Right lobe of liver (tissue), 6 donors: ENCODE measurements around the gene PHC1. TPM values are rescaled to one million over a fixed set of nuclear protein-coding genes. Genes with fewer than 3 reads are reported as not detected.

Experiments
- ATAC-seq, 4 donors: fragments of 200-7000 bp; cut with Tn5 transposase; one replicate each; pipeline ENCODE4 v1.9.1; 2020; ENCODE audit warnings: mild to moderate bottlenecking in 4 of 4, moderate library complexity in 4 of 4
- DNase-seq, 3 donors: peaks; one replicate each; pipeline ENCODE4 v3.0.0-alpha.2; 2020
- H3K27ac ChIP-seq, 3 donors: fragments of 200-600 bp; one replicate each; pipeline ENCODE4 v1.8.0; 2022
- H3K27me3 ChIP-seq, 2 donors: fragments of 200-600 bp; one replicate each; pipeline ENCODE4 v1.8.0; 2022
- H3K36me3 ChIP-seq, 4 donors: fragments of 200-600 bp; sonication (generic) in 1 of 4; one replicate each; pipeline versions ENCODE4 v1.5.1 to v1.8.0; 2017 to 2022; ENCODE audit warnings: control low read depth in 1 of 4
- H3K4me1 ChIP-seq, 4 donors: fragments of 200-600 bp; sonication (generic) in 1 of 4; one replicate each; pipeline versions ENCODE4 v1.5.1 to v1.8.0; 2017 to 2022; ENCODE audit warnings: control low read depth in 1 of 4
- H3K4me3 ChIP-seq, 3 donors: fragments of 200-600 bp; one replicate each; pipeline ENCODE4 v1.8.0; 2022
- H3K9me3 ChIP-seq, 4 donors: fragments of 200-600 bp; sonication (generic) in 1 of 4; one replicate each; pipeline versions ENCODE4 v1.5.1 to v1.8.0; 2017 to 2022; ENCODE audit warnings: control low read depth in 1 of 4
- CTCF ChIP-seq, 4 donors: fragments of 200-600 bp in 3 of 4; fragments of 450-650 bp in 1 of 4; IDR thresholded peaks; one replicate each; pipeline versions ENCODE4 v1.5.1 to v1.8.0; 2016 to 2022; ENCODE audit warnings: antibody characterized with exemption in 4 of 4, mild to moderate bottlenecking in 2 of 4
- POLR2A ChIP-seq: fragments of 450-650 bp; IDR thresholded peaks from one replicate; pipeline ENCODE4 v1.6.1; 2017; ENCODE audit warnings: antibody characterized with exemption, mild to moderate bottlenecking
- WGBS: methylation state at CpG from one replicate; pipeline ENCODE4 v1.1.6; 2018; ENCODE audit warnings: low coverage, low lambda C conversion rate; ENCODE audit not compliant: insufficient coverage; ENCODE audit errors: missing lambda C conversion rate; 5-methylcytosine and 5-hydroxymethylcytosine counted together
- intact Hi-C, 2 donors: fragments of 100-400 bp; cut with DNase I; formaldehyde crosslinking; loops; one replicate each; pipeline versions ENCODE4 v1.11.2 to v1.14.1; 2022
- total RNA-seq, 6 experiments: library from RNA; depleted of rRNA in 2 of 6; stranded (reverse); fragments of >200 nt in 2 of 6; fragmentation: NEBNext Ultra II Directional in 3 of 6; extraction: Animal tissue kit (Norgen Biotek cat#: 25700) in 3 of 6; gene quantifications; one replicate each; pipeline versions ENCODE4 v1.1.0 to v1.2.4, GENCODE V29; 2016 to 2023
- donor health status: DM: no; HTN: yes; CAD: no.
- donor health status: DM: no; HTN: no; CAD: no.
- donor health status: DM: no; HTN: no; CAD: no.
- donor health status: DM: no; HTN: yes; CAD: no.
- donor health status: DM: no; HTN: yes; CAD: no.

Gene PHC1
- total RNA-seq, 6 experiments from 2014 or later: 3.3 to 15.0 (median 7.4) TPM

GRCh38 chr12:8948701-8949341 lies 34.5 kb downstream of the PHC1 start:
- Histone ChIP-seq H3K27ac (peak overlapping the region; percentile 83 to 97 (median 94)), H3K9me3 (no peaks in the 10 kb centered on the region), H3K4me3 (peak overlapping the region; percentile 64 to 90 (median 78)), H3K27me3 (no peaks in the 10 kb centered on the region), H3K4me1 (peaks cover 0 to 27% (median 9%) of the 10 kb centered on the region in 4 donors), H3K36me3 (peaks cover 0 to 19% (median 7%) of the 10 kb centered on the region in 4 donors)
- no peak for ATAC-seq
- 2% methylated on average over 15 of the region's 15 CpGs for WGBS
- intact Hi-C loops: no loop called here
- TF ChIP-seq CTCF (IDR thresholded peaks at IDR 0.05) (no peak), POLR2A (no peak)
- DNase-seq: no peak

DNA sequence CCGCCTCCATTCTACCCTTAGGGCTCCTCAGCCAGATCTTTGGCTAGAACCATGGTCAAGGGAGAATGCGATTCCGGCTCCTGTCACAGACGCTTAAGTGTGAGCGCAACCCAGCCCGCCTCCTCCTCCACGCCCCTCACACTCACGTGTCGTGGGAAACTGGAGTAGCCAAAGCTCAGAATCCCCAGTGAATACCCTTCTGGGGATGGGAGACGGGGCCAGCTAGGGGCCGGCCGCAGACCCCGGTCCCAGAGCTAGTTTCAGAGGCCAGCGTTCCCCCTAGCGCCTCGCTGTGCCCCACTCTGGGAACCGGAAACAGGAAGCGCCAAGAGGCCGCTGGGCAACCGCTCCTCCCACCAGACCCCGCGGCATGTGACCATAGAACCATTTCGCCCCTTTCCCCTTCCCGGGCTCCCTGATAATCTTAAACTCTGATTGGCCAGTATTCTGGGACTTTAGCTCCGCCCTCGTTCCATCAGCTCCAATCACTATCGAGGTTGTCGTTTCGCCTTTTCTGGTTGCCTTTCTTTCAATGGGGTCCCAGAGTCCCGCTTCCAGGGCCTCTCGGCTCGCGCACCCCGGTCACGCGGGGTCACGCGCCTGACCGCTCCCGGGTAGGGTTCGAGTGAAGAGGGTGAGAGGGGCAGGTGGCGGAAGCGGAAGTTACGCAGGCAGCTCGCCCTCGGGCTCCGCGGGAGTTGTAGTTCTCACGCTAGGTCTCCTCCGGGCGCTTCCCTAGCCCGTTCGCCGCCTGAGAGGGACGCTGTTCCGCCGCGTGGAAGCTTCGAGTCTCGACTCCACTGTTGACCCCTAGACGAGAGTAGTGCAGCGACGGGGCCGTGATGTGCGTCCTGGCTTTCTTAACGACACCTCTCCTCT lies 35.3 kb downstream of the PHC1 start, which contains the start of gene M6PR:
TSS of gene M6PR (minus strand) at position 304 of the 879 bp plus-strand sequence. CDS start 3,241 bp downstream, outside the sequence.
- H3K27me3 ChIP-seq: no peaks in the 10 kb centered on the region
- ATAC-seq: peak; percentile 92 to 95 (median 94)
- DNase-seq: peak; percentile 94 to 96 (median 95)
- peaks cover 0 to 14% (median 6%) of the 10 kb centered on the region in 4 donors for H3K36me3 ChIP-seq
- intact Hi-C loops: no loop called here
- peak within 1 kb of the TSS; percentile 64 to 90 (median 78) for H3K4me3 ChIP-seq
- TF ChIP-seq CTCF (IDR thresholded peaks at IDR 0.05): peak; percentile 30 to 48 (median 42)
- TF ChIP-seq POLR2A: peak; percentile 86
- H3K4me1 ChIP-seq: peaks cover 0 to 27% (median 9%) of the 10 kb centered on the region in 4 donors
- WGBS: under 1% methylated on average over 48 of the region's 66 CpGs
- no peaks in the 10 kb centered on the region for H3K9me3 ChIP-seq
- H3K27ac ChIP-seq: peak within 1 kb of the TSS; percentile 83 to 97 (median 94)

DNA sequence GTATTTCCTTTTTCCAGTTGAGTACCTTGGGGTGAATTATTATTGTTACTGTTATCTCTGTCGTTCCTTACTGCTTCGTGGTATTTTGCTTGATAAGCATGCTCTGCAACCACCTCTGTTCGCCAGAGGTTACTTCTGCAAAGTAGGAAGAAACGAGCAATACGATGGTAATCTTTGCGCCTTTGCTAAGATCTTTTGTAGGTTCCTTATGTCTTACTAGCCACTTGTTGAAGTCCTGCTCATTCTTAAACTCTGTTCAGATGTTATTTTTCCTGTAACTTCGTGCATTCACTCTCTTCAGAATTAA lies 35.9 kb downstream of the PHC1 start:
- H3K27me3 ChIP-seq: no peaks in the 10 kb centered on the region
- ATAC-seq (peak in 1 of 4 donors; percentile 0), DNase-seq (no peak)
- WGBS: under 1% methylated on average over 7 of the region's 7 CpGs
- no peaks in the 10 kb centered on the region for H3K9me3 ChIP-seq
- no peak for TF ChIP-seq POLR2A
- no peak for TF ChIP-seq CTCF (IDR thresholded peaks at IDR 0.05)
- H3K4me3 ChIP-seq: peak overlapping the region; percentile 64 to 90 (median 78)
- intact Hi-C loops: no loop called here
- H3K36me3 ChIP-seq: peaks cover 0 to 10% (median 3%) of the 10 kb centered on the region in 4 donors
- H3K27ac ChIP-seq: peak overlapping the region; percentile 83 to 97 (median 94)
- H3K4me1 ChIP-seq: peaks cover 0 to 27% (median 9%) of the 10 kb centered on the region in 4 donors

DNA sequence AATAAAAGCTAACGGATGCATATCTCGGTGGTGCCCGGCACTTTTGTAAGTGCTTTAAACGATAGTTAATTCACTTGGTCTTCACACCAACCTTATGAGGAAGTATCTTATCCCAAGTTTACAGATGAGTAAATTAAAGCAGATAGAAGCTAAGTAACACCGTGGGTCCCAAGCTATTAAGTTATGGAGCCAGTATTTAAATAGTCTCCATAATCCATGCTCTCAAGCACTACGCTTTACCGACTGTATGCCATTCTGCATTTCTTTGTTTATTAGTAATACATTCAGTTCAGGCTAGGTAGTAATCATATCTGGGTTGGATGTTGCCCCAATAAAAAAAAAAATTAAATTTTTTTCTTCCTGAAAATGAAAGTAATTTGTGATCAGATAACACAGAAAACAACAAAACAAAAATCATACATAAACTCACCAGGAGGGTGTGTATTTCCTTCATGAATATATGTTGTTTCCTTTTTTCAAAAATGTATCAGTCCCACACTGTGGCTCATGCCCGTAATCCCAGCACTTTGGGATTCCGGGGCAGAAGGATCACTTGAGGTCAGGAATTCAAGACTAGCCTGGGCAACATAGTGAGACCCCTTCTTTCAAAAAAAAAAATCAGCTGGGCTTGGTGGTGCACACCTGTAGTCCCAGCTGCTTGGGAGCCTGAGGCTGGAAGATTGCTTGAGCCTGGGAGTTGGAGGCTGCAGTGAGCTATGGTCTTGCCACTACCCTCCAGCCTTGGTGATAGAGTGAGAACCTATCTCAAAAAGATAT lies 36.6 kb downstream of the PHC1 start:
- Histone ChIP-seq H3K4me3 (peak overlapping the region; percentile 64 to 90 (median 78)), H3K4me1 (peaks cover 0 to 27% (median 9%) of the 10 kb centered on the region in 4 donors), H3K27me3 (no peaks in the 10 kb centered on the region), H3K9me3 (no peaks in the 10 kb centered on the region), H3K27ac (peak overlapping the region; percentile 83 to 97 (median 94)), H3K36me3 (peaks cover 0 to 3% (median under 1%) of the 10 kb centered on the region in 4 donors)
- TF ChIP-seq POLR2A (no peak), CTCF (IDR thresholded peaks at IDR 0.05) (peak in 1 of 4 donors; percentile 20)
- WGBS: 25% methylated on average over 9 of the region's 9 CpGs
- ATAC-seq (no peak), DNase-seq (no peak)
- intact Hi-C loops: no loop called here
